ENCODE measurements around the gene SERPINB10. TPM values are rescaled to one million over a fixed set of nuclear protein-coding genes. Genes with fewer than 3 reads are reported as not detected.
"Not testable (repeated sequence)": the region's sequence is repeated elsewhere in the genome, so short reads cannot be mapped to it uniquely, and the experiment has no call there.

The SERPINB10 gene
- total and polyA plus RNA-seq, 2 donors (not counting 1 experiment from before 2014, with no cell fraction given), result not detected

GRCh38 chr18:63924551-63924950 is 16.8 kb downstream of the SERPINB10 start:
- Histone ChIP-seq H3K4me2 (replicated peaks; ENCODE audit: low read depth, low read length, poor library complexity, severe bottlenecking) (no peak overlapping the region), H3K36me3 (replicated peaks in 1 of 2; ENCODE audit: control extremely low read depth in 1 of 2, control insufficient read depth in 1 of 2, extremely low read depth in 1 of 2, insufficient read depth in 2 of 2, low read length in 1 of 2) (no peaks in the 10 kb centered on the region), H3K4me1 (ENCODE audit: control insufficient read depth in 2 of 2, insufficient read depth in 2 of 2, low read length in 2 of 2) (no peaks in the 10 kb centered on the region), H4K20me1 (ENCODE audit: control insufficient read depth, insufficient read depth, low read length, poor library complexity, severe bottlenecking) (no peaks in the 10 kb centered on the region), H3K9me3 (ENCODE audit: control extremely low read depth in 1 of 3, control insufficient read depth in 2 of 3, insufficient read depth in 1 of 3, low read length in 2 of 3) (no peaks in the 10 kb centered on the region), H3K9ac (ENCODE audit: low read length) (no peak overlapping the region), H3K4me3 (ENCODE audit: control extremely low read depth in 1 of 5, extremely low read depth in 1 of 5, insufficient read depth in 1 of 5, low read depth in 2 of 5, low read length in 4 of 5) (no peak overlapping the region), H3K27me3 (replicated peaks in 1 of 4; ENCODE audit: control extremely low read depth in 1 of 4, control insufficient read depth in 3 of 4, insufficient read depth in 4 of 4, low read length in 3 of 4) (peaks cover 0 to 3% (median 0%) of the 10 kb centered on the region in 4 experiments), H2AFZ (ENCODE audit: insufficient read depth, low read depth, low read length, poor library complexity, severe bottlenecking) (no peak overlapping the region), H3K79me2 (ENCODE audit: control insufficient read depth, insufficient read depth, low read length) (no peaks in the 10 kb centered on the region), H3K27ac (ENCODE audit: low read length in 2 of 2) (no peak overlapping the region)
- no peaks in the 10 kb centered on the region for H3K9me3 Mint-ChIP-seq (ENCODE audit: insufficient read depth)
- whole genome bisulfite sequencing (ENCODE audit: insufficient coverage), result no CpG with 5 or more reads among the region's 1 CpG
- no peak overlapping the region for H3K27ac Mint-ChIP-seq
- H3K27me3 Mint-ChIP-seq, result peaks cover 45% of the 10 kb centered on the region
- TF ChIP-seq CTCF (IDR thresholded peaks at IDR 0.05), result no peak
- TF ChIP-seq EZH2 (IDR thresholded peaks at IDR 0.05; ENCODE audit: borderline replicate concordance, insufficient read depth, low read depth, low read length, poor library complexity, severe bottlenecking), result no peak
- ChIA-PET POLR2A (no interaction called here), CTCF (no interaction called here)
- intact Hi-C loops (cut with micrococcal nuclease), result no loop called here
- ATAC-seq (ENCODE audit: low read depth) (no peak), DNase-seq (no peak)
- peaks cover 2% of the 10 kb centered on the region for H3K4me1 Mint-ChIP-seq
- no peak overlapping the region for H3K4me3 Mint-ChIP-seq

- DNase-seq (no peak), ATAC-seq (ENCODE audit: low read depth) (no peak)
- H3K4me1 Mint-ChIP-seq, result peaks cover 2% of the 10 kb centered on the region
- POLR2A ChIA-PET, result no interaction called here
- H3K4me3 ChIP-seq (ENCODE audit: control extremely low read depth in 1 of 5, extremely low read depth in 1 of 5, insufficient read depth in 1 of 5, low read depth in 2 of 5, low read length in 4 of 5), result no peak overlapping the region
- no peaks in the 10 kb centered on the region for H3K4me1 ChIP-seq (ENCODE audit: control insufficient read depth in 2 of 2, insufficient read depth in 2 of 2, low read length in 2 of 2)
- no peak overlapping the region for H2AFZ ChIP-seq (ENCODE audit: insufficient read depth, low read depth, low read length, poor library complexity, severe bottlenecking)
- no peak for TF ChIP-seq EZH2 (IDR thresholded peaks at IDR 0.05; ENCODE audit: borderline replicate concordance, insufficient read depth, low read depth, low read length, poor library complexity, severe bottlenecking)
- TF ChIP-seq CTCF (IDR thresholded peaks at IDR 0.05), result no peak
- intact Hi-C loops (cut with micrococcal nuclease), result no loop called here
- H3K79me2 ChIP-seq (ENCODE audit: control insufficient read depth, insufficient read depth, low read length), result no peaks in the 10 kb centered on the region
- H3K36me3 ChIP-seq (replicated peaks in 1 of 2; ENCODE audit: control extremely low read depth in 1 of 2, control insufficient read depth in 1 of 2, extremely low read depth in 1 of 2, insufficient read depth in 2 of 2, low read length in 1 of 2), result no peaks in the 10 kb centered on the region
- H3K27ac ChIP-seq (ENCODE audit: low read length in 2 of 2), result no peak overlapping the region
- no peaks in the 10 kb centered on the region for H3K9me3 Mint-ChIP-seq (ENCODE audit: insufficient read depth)
- 0% methylated on average over 1 of the region's 8 CpGs for WGBS (ENCODE audit: insufficient coverage)
- peaks cover 0 to 3% (median 0%) of the 10 kb centered on the region in 4 experiments for H3K27me3 ChIP-seq (replicated peaks in 1 of 4; ENCODE audit: control extremely low read depth in 1 of 4, control insufficient read depth in 3 of 4, insufficient read depth in 4 of 4, low read length in 3 of 4)
- CTCF ChIA-PET, result no interaction called here
- H3K27me3 Mint-ChIP-seq, result peaks cover 26% of the 10 kb centered on the region
- H3K27ac Mint-ChIP-seq, result no peak overlapping the region
- no peak overlapping the region for H3K9ac ChIP-seq (ENCODE audit: low read length)
- no peaks in the 10 kb centered on the region for H4K20me1 ChIP-seq (ENCODE audit: control insufficient read depth, insufficient read depth, low read length, poor library complexity, severe bottlenecking)
- H3K9me3 ChIP-seq (ENCODE audit: control extremely low read depth in 1 of 3, control insufficient read depth in 2 of 3, insufficient read depth in 1 of 3, low read length in 2 of 3), result no peaks in the 10 kb centered on the region
- no peak overlapping the region for H3K4me2 ChIP-seq (replicated peaks; ENCODE audit: low read depth, low read length, poor library complexity, severe bottlenecking)
- no peak overlapping the region for H3K4me3 Mint-ChIP-seq
Observed at GRCh38 chr18:63928331-63928730, 20.6 kb downstream of the SERPINB10 start.

GRCh38 chr18:63929369-63929768 is 21.6 kb downstream of the SERPINB10 start:
- H3K27ac Mint-ChIP-seq; H3K9me3 ChIP-seq (ENCODE audit: control extremely low read depth in 1 of 3, control insufficient read depth in 2 of 3, insufficient read depth in 1 of 3, low read length in 2 of 3); H3K4me1 ChIP-seq (ENCODE audit: control insufficient read depth in 2 of 2, insufficient read depth in 2 of 2, low read length in 2 of 2); H3K36me3 ChIP-seq (replicated peaks in 1 of 2; ENCODE audit: control extremely low read depth in 1 of 2, control insufficient read depth in 1 of 2, extremely low read depth in 1 of 2, insufficient read depth in 2 of 2, low read length in 1 of 2); H2AFZ ChIP-seq (ENCODE audit: insufficient read depth, low read depth, low read length, poor library complexity, severe bottlenecking); H3K9ac ChIP-seq (ENCODE audit: low read length); DNase-seq; H3K4me3 ChIP-seq (ENCODE audit: control extremely low read depth in 1 of 5, extremely low read depth in 1 of 5, insufficient read depth in 1 of 5, low read depth in 2 of 5, low read length in 4 of 5); H3K4me3 Mint-ChIP-seq; POLR2A ChIA-PET; H3K9me3 Mint-ChIP-seq (ENCODE audit: insufficient read depth); CTCF ChIA-PET; ATAC-seq (ENCODE audit: low read depth); H3K27ac ChIP-seq (ENCODE audit: low read length in 2 of 2); H3K79me2 ChIP-seq (ENCODE audit: control insufficient read depth, insufficient read depth, low read length); H3K27me3 ChIP-seq (replicated peaks in 1 of 4; ENCODE audit: control extremely low read depth in 1 of 4, control insufficient read depth in 3 of 4, insufficient read depth in 4 of 4, low read length in 3 of 4); intact Hi-C loops (cut with micrococcal nuclease); H3K4me1 Mint-ChIP-seq; H4K20me1 ChIP-seq (ENCODE audit: control insufficient read depth, insufficient read depth, low read length, poor library complexity, severe bottlenecking); H3K4me2 ChIP-seq (replicated peaks; ENCODE audit: low read depth, low read length, poor library complexity, severe bottlenecking): not testable (repeated sequence)
- peaks cover 18% of the 10 kb centered on the region for H3K27me3 Mint-ChIP-seq
